ENCODE results near the gene TEFM. TPM values are rescaled to one million over a fixed set of nuclear protein-coding genes. Genes with fewer than 3 reads are reported as not detected.

The TEFM gene
- total RNA-seq, 1 experiment from 2014 or later: 11.7 TPM

GRCh38 chr17:30921544-30922196 is 15.6 kb upstream of the TEFM start, which contains the start of gene ADAP2:
TSS of gene ADAP2 (plus strand) at chr17:30921945. CDS start at chr17:30922015, 70 bp downstream.
- Histone ChIP-seq H2BK120ac (ENCODE audit: low read depth, low read length, poor library complexity, severe bottlenecking) (no peak within 1 kb of the TSS), H3K23ac (ENCODE audit: insufficient read length, low read depth, low read length) (no peak within 1 kb of the TSS), H3K18ac (ENCODE audit: insufficient read length, low read depth, low read length) (no peak within 1 kb of the TSS), H3K14ac (ENCODE audit: insufficient read depth, low read length) (no peak within 1 kb of the TSS; the same call in 1 of the 2 replicates), H3K9me3 (ENCODE audit: control insufficient read depth, low read depth, low read length) (no peaks in the 10 kb centered on the region), H3K27ac (ENCODE audit: insufficient read length, low read depth, low read length) (no peak within 1 kb of the TSS), H3K4me1 (ENCODE audit: insufficient read depth, low read length) (peaks cover 2% of the 10 kb centered on the region; the same call in 1 of the 2 replicates), H3K56ac (ENCODE audit: insufficient read length, low read depth, low read length) (no peak within 1 kb of the TSS), H3K27me3 (ENCODE audit: insufficient read depth, low read length) (peaks cover 21% of the 10 kb centered on the region; the same call in 1 of the 2 replicates), H3K23me2 (ENCODE audit: insufficient read length, low read depth, low read length, poor library complexity, severe bottlenecking) (peaks cover 10% of the 10 kb centered on the region), H2BK12ac (ENCODE audit: insufficient read length, low read depth, low read length) (no peak within 1 kb of the TSS), H3K79me2 (ENCODE audit: insufficient read depth, low read length) (no peaks in the 10 kb centered on the region), H2BK20ac (ENCODE audit: low read depth, low read length, poor library complexity, severe bottlenecking) (no peak within 1 kb of the TSS), H3K4ac (ENCODE audit: low read depth, low read length) (no peak within 1 kb of the TSS), H2BK15ac (ENCODE audit: low read depth, low read length) (no peak within 1 kb of the TSS), H2AFZ (ENCODE audit: low read length) (no peak within 1 kb of the TSS), H2BK5ac (ENCODE audit: insufficient read length, low read length) (no peak within 1 kb of the TSS), H3T11ph (ENCODE audit: low read length) (no peak within 1 kb of the TSS), H2AK5ac (ENCODE audit: insufficient read length, low read length) (no peak within 1 kb of the TSS), H3K79me1 (ENCODE audit: insufficient read depth, low read depth, low read length, poor library complexity, severe bottlenecking) (no peaks in the 10 kb centered on the region), H4K91ac (ENCODE audit: insufficient read length, low read depth, low read length) (no peak within 1 kb of the TSS), H4K5ac (ENCODE audit: insufficient read length, low read depth, low read length) (no peak within 1 kb of the TSS), H3K4me2 (ENCODE audit: insufficient read depth, insufficient read length, low read length) (peak within 1 kb of the TSS; percentile 84), H3K9ac (ENCODE audit: extremely low read depth, insufficient read length, low read length) (no peak within 1 kb of the TSS), H4K8ac (replicated peaks; ENCODE audit: insufficient read length, low read depth, low read length) (no peak within 1 kb of the TSS), H4K20me1 (ENCODE audit: control insufficient read depth, insufficient read depth, insufficient read length) (no peaks in the 10 kb centered on the region)
- Mint-ChIP-seq H3K9me3 (0 out of 5 replicates have a peak, but pooled peaks cover 0 to 2% of the 10 kb centered on the region in 2 experiments), H3K27ac (no peak within 1 kb of the TSS), H3K4me3 (peak within 1 kb of the TSS; percentile 66 to 85), H3K27me3 (ENCODE audit: low read depth) (peaks cover 76% of the 10 kb centered on the region), H3K4me1 (peaks cover 20 to 22% of the 10 kb centered on the region in 2 experiments), H3K36me3 (ENCODE audit: insufficient read depth in 1 of 3, low read depth in 3 of 3) (no peaks in the 10 kb centered on the region; a peak in 1 of 7 replicates)
- no peak for TF ChIP-seq CTCF (conservative IDR thresholded peaks at IDR 0.05)
- peak; percentile 68 for DNase-seq
- no CpG with 5 or more reads among the region's 60 CpGs for WGBS (ENCODE audit: extremely low coverage, insufficient read length, low lambda C conversion rate)

Data from H9 (cell line).